ENCODE measurements around the gene GPN3. TPM values are rescaled to one million over a fixed set of nuclear protein-coding genes. Genes with fewer than 3 reads are reported as not detected.
"Not testable (repeated sequence)": the region's sequence is repeated elsewhere in the genome, so short reads cannot be mapped to it uniquely, and the experiment has no call there.

GPN3 gene
- total and polyA plus RNA-seq, 4 donors = 19.1 to 27.8 (median 20.5) TPM

DNA sequence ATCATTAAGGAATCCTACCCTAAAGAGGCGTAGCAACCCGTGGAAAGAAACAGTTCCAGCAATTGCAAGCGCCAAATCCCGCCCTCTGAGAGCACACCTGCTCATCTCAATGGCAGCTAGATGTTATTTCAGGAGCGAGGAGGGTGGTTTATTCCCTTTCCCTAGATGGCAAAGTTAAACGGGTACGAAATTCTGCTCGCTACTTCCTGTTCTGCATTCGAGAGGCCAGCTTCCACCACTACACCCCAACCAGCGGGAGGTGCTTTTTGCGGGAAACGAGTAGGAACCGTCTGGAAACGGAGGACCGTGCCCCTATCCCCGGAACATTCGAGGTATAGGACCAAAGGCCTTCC lies 33.3 kb upstream of the GPN3 start:
- WGBS (ENCODE audit: insufficient coverage) = 2% methylated on average over 12 of the region's 17 CpGs
- no peak for DNase-seq (ENCODE audit: low read depth in 4 of 6, low spot score in 6 of 6)
- Histone ChIP-seq H3K27ac (ENCODE audit: low read depth, low read length) (peak overlapping the region; percentile 62), H3K36me3 (ENCODE audit: control insufficient read depth, insufficient read depth, low read length) (peaks cover 3% of the 10 kb centered on the region), H3K4me3 (ENCODE audit: low read depth, low read length) (peak overlapping the region; percentile 98), H3K9me3 (ENCODE audit: control insufficient read depth, insufficient read depth, low read length) (no peaks in the 10 kb centered on the region), H3K27me3 (ENCODE audit: control insufficient read depth, insufficient read depth, low read length) (no peaks in the 10 kb centered on the region), H3K4me1 (ENCODE audit: control insufficient read depth, insufficient read depth, low read length) (peaks cover 13% of the 10 kb centered on the region)

DNA sequence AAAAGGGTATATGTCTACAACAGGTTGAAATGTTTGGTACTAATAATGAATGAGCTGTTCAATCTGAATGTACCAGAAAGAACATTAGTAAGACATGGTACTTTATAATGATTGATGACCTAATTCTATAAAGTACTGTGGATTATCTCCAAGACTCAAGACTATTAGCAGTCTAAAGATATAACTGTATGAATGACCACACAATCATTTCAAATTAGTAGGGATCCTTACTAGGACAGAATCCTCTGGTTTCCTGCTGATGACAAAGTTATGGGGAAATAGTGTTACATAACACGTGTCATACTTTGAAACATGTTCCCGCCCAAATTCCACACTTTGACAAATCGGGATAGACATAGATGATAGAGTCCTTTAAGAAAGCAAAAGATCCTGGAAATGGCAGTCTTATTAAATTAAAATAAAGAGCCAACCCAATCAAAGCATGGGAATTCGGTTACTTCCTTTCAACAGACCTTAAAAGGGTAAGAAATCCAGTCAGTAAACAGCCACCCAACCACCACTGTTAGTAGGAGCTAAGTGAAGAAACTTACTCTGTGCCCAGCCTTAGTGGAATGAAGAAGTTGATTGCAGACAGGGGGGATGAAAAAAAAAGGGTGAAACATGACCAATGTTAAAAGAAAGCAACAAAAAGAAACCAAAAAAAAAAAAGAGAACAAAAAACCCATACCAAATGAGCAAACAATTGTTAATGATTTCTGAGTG lies 31.1 kb upstream of the GPN3 start:
- no CpG with 5 or more reads among the region's 4 CpGs for WGBS (ENCODE audit: insufficient coverage)
- H3K4me3 ChIP-seq (ENCODE audit: low read depth, low read length) = no peak overlapping the region
- no peaks in the 10 kb centered on the region for H3K27me3 ChIP-seq (ENCODE audit: control insufficient read depth, insufficient read depth, low read length)
- no peak for DNase-seq (ENCODE audit: low read depth in 4 of 6, low spot score in 6 of 6)
- peaks cover 13% of the 10 kb centered on the region for H3K4me1 ChIP-seq (ENCODE audit: control insufficient read depth, insufficient read depth, low read length)
- H3K36me3 ChIP-seq (ENCODE audit: control insufficient read depth, insufficient read depth, low read length) = peaks cover 18% of the 10 kb centered on the region
- H3K27ac ChIP-seq (ENCODE audit: low read depth, low read length) = no peak overlapping the region
- no peaks in the 10 kb centered on the region for H3K9me3 ChIP-seq (ENCODE audit: control insufficient read depth, insufficient read depth, low read length)

DNA sequence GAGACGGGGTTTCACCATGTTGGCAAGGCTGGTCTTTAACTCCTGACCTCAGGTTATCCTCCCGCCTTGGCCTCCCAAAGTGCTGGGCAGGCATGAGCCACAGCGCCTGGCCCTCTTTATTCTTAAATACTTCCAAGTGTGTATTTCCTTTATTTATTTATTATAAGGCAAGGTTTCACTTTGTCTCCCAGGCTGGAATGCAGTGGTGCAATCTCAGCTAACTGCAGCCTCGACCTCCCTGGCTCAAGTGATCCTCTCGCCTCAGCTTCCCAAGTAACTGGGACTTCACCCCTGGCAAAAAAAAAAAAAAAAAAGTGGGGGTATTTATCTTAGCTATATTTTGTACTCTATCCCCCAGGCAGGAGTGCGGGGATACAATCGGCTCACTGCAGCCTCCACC lies 7.4 kb upstream of the GPN3 start:
- no peak for DNase-seq (ENCODE audit: low read depth in 4 of 6, low spot score in 6 of 6)
- WGBS (ENCODE audit: insufficient coverage) = no CpG with 5 or more reads among the region's 7 CpGs
- H3K9me3 ChIP-seq (ENCODE audit: control insufficient read depth, insufficient read depth, low read length) = no peaks in the 10 kb centered on the region
- no peaks in the 10 kb centered on the region for H3K27me3 ChIP-seq (ENCODE audit: control insufficient read depth, insufficient read depth, low read length)
- H3K4me1 ChIP-seq (ENCODE audit: control insufficient read depth, insufficient read depth, low read length) = no peaks in the 10 kb centered on the region
- H3K27ac ChIP-seq (ENCODE audit: low read depth, low read length) = no peak overlapping the region
- H3K36me3 ChIP-seq (ENCODE audit: control insufficient read depth, insufficient read depth, low read length) = peaks cover 30% of the 10 kb centered on the region
- H3K4me3 ChIP-seq (ENCODE audit: low read depth, low read length) = no peak overlapping the region

DNA sequence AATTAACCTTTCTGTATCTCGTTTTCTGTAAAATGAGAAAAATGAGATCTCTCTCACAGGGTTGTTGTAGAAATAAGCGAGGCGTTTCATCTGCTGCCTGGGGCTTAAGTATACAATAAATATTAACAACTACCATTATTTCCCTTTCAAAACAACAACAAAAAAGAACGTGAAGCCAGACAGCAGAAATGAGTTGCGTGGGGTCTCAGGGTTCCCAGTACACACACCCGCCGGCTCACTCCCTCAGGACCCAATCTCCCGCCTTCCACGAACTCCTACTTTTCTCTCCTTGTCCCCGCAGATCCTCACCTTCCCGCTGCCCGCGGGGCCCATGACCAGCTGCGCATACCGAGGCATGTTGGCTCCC lies 227 bp downstream of the GPN3 start:
- no peaks in the 10 kb centered on the region for H3K9me3 ChIP-seq (ENCODE audit: control insufficient read depth, insufficient read depth, low read length)
- peaks cover 20% of the 10 kb centered on the region for H3K4me1 ChIP-seq (ENCODE audit: control insufficient read depth, insufficient read depth, low read length)
- peak overlapping the region; percentile 99 for H3K27ac ChIP-seq (ENCODE audit: low read depth, low read length)
- peak overlapping the region; percentile 88 for H3K4me3 ChIP-seq (ENCODE audit: low read depth, low read length)
- H3K27me3 ChIP-seq (ENCODE audit: control insufficient read depth, insufficient read depth, low read length) = no peaks in the 10 kb centered on the region
- WGBS (ENCODE audit: insufficient coverage) = 0% methylated on average over 12 of the region's 15 CpGs
- DNase-seq (ENCODE audit: low read depth in 4 of 6, low spot score in 6 of 6) = no peak
- peaks cover 11% of the 10 kb centered on the region for H3K36me3 ChIP-seq (ENCODE audit: control insufficient read depth, insufficient read depth, low read length)

DNA sequence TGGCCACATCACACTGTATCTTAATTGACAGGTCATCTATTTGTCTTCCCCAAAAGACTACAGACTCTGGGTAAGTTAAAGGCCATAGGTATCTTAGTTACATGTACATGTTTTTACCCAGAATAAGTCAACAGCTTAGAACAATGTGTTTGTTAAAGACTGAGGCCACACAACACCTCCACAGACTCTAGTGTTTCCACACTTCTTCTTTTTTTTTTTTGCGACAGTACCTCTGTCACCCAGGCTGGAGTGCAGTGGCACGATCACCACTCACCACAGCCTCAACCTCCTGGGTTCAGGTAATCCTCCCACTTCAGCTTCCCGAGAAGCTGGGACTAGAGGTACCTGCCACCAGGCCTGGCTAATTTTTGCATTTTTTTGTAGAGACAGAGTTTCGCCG lies 1.3 kb downstream of the GPN3 start:
- no peak for DNase-seq (ENCODE audit: low read depth in 4 of 6, low spot score in 6 of 6)
- 82% methylated on average over 5 of the region's 5 CpGs for WGBS (ENCODE audit: insufficient coverage)
- Histone ChIP-seq H3K36me3 (ENCODE audit: control insufficient read depth, insufficient read depth, low read length) (peaks cover 17% of the 10 kb centered on the region), H3K9me3 (ENCODE audit: control insufficient read depth, insufficient read depth, low read length) (no peaks in the 10 kb centered on the region), H3K4me1 (ENCODE audit: control insufficient read depth, insufficient read depth, low read length) (peaks cover 20% of the 10 kb centered on the region), H3K27ac (ENCODE audit: low read depth, low read length) (no peak overlapping the region), H3K27me3 (ENCODE audit: control insufficient read depth, insufficient read depth, low read length) (no peaks in the 10 kb centered on the region), H3K4me3 (ENCODE audit: low read depth, low read length) (no peak overlapping the region)

DNA sequence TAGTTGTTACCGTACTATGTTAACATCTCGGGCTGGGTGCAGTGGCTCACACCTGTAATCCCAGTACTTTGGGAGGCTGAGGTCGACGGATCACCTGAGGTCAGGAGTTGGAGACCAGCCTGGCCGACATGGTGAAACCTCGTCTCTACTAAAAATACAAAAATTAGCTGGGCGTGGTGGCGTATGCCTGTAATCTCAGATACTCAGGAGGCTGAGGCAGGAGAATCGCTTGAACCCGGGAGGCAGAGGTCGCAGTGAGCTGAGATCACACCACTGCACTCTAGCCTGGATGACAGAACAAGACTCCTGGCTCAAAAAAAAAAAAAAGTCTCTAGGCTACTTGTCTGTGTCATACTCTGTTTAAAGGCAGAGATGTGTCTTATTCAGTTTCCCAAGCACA lies 2.3 kb downstream of the GPN3 start:
- not testable (repeated sequence) for H3K9me3 ChIP-seq (ENCODE audit: control insufficient read depth, insufficient read depth, low read length); DNase-seq (ENCODE audit: low read depth in 4 of 6, low spot score in 6 of 6); H3K27ac ChIP-seq (ENCODE audit: low read depth, low read length); H3K27me3 ChIP-seq (ENCODE audit: control insufficient read depth, insufficient read depth, low read length); H3K4me3 ChIP-seq (ENCODE audit: low read depth, low read length)
- 91% methylated on average over 7 of the region's 11 CpGs for WGBS (ENCODE audit: insufficient coverage)
- H3K4me1 ChIP-seq (ENCODE audit: control insufficient read depth, insufficient read depth, low read length) = peaks cover 20% of the 10 kb centered on the region
- peaks cover 23% of the 10 kb centered on the region for H3K36me3 ChIP-seq (ENCODE audit: control insufficient read depth, insufficient read depth, low read length)

DNA sequence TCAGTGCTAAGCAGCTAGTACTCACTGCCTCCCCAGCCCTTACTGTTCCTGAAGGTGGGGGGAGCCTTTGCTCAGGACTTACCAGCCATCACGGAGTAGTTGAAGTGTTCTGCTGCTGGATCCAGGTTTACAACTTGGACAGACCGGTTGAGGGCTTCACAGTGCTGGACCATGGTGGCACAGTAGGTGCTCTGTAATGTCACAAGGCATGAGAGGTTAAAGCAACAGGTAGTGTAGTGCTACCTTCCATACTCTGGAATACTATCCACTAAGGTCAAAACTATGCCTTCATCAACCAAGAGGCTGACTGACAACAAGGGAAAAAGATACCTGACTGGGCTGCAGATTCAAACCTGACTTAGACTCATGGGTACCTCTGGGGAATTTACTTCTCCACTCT lies 3.0 kb downstream of the GPN3 start:
- Histone ChIP-seq H3K27me3 (ENCODE audit: control insufficient read depth, insufficient read depth, low read length) (no peaks in the 10 kb centered on the region), H3K4me1 (ENCODE audit: control insufficient read depth, insufficient read depth, low read length) (peaks cover 20% of the 10 kb centered on the region), H3K27ac (ENCODE audit: low read depth, low read length) (no peak overlapping the region), H3K4me3 (ENCODE audit: low read depth, low read length) (no peak overlapping the region), H3K9me3 (ENCODE audit: control insufficient read depth, insufficient read depth, low read length) (no peaks in the 10 kb centered on the region), H3K36me3 (ENCODE audit: control insufficient read depth, insufficient read depth, low read length) (peaks cover 28% of the 10 kb centered on the region)
- DNase-seq (ENCODE audit: low read depth in 4 of 6, low spot score in 6 of 6) = no peak
- no CpG with 5 or more reads among the region's 2 CpGs for WGBS (ENCODE audit: insufficient coverage)

DNA sequence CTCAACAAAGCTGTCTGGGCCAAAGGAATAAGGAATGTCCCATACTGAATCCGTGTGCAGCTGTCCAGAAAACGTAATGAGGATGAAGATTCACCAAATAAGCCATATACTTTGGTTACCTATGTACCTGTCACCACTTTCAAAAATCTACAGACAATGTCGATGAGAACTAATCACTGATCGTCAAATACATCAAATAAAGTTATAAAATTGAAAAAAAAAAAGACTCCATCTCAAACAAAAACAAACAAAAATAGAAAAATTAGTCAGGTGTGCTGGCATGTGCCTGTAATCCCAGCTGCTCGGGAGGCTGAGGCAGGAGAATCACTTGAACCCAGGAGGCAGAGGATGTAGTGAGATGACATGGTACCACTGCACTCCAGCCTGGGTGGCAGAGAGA lies 6.9 kb downstream of the GPN3 start:
- not testable (repeated sequence) for H3K4me1 ChIP-seq (ENCODE audit: control insufficient read depth, insufficient read depth, low read length); DNase-seq (ENCODE audit: low read depth in 4 of 6, low spot score in 6 of 6); H3K4me3 ChIP-seq (ENCODE audit: low read depth, low read length); H3K9me3 ChIP-seq (ENCODE audit: control insufficient read depth, insufficient read depth, low read length); H3K27ac ChIP-seq (ENCODE audit: low read depth, low read length); H3K27me3 ChIP-seq (ENCODE audit: control insufficient read depth, insufficient read depth, low read length)
- 83% methylated on average over 1 of the region's 5 CpGs for WGBS (ENCODE audit: insufficient coverage)
- H3K36me3 ChIP-seq (ENCODE audit: control insufficient read depth, insufficient read depth, low read length) = peaks cover 49% of the 10 kb centered on the region

DNA sequence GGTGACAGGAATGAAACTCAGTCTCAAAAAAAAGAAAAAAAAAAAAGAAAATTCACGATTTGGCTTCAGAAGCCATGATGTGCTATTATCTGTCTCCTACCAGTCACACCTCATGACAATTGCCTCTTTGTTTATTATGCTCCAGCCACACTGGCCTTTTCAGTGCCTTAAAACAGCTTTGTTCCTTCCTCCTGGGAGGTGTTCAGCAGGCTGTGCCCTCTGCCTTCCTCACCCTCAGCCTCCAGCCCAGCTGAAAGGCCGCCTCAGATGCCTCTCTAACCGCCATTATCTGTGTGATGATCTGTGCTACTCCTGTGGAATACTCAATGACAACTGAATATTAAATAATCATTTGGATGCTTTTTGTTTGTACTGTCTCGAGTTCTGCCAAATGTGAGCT lies 9.3 kb downstream of the GPN3 start:
- WGBS (ENCODE audit: insufficient coverage) = no CpG with 5 or more reads among the region's 4 CpGs
- Histone ChIP-seq H3K27ac (ENCODE audit: low read depth, low read length) (no peak overlapping the region), H3K36me3 (ENCODE audit: control insufficient read depth, insufficient read depth, low read length) (peaks cover 58% of the 10 kb centered on the region), H3K4me1 (ENCODE audit: control insufficient read depth, insufficient read depth, low read length) (no peaks in the 10 kb centered on the region), H3K4me3 (ENCODE audit: low read depth, low read length) (no peak overlapping the region), H3K27me3 (ENCODE audit: control insufficient read depth, insufficient read depth, low read length) (no peaks in the 10 kb centered on the region), H3K9me3 (ENCODE audit: control insufficient read depth, insufficient read depth, low read length) (no peaks in the 10 kb centered on the region)
- DNase-seq (ENCODE audit: low read depth in 4 of 6, low spot score in 6 of 6) = no peak

DNA sequence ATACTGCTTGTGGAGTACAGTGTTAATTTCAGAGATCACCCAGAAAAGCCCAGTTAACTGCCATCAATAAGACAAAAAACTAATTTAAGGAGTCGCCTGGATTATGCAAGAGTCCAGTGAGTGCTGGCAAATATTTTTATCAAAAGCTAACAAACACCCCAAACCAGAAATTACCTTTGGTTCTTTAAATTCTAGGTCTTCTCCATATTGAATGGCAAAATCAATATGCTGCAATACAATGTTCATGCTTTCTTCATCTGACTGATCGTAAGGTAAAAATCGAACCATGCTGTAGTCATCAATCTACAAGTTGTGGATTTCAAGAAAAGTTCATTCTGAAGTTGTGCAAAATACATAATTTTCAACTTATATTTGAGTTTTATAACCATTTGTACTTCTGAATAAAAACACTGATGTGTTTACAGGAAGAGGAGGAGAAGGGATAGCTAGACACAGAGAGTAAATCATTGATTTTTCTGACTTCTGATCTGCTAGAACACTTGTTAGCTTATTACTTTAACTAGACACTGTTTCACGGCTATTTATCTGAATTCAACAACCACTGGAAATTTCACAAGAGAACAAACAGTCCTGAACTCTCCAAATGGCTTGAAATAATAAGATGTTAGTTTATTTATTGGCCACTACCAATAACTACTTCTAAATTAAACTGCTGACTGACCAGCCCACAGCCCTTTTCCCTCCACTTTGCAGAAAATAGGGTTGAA lies 14.3 kb downstream of the GPN3 start:
- Histone ChIP-seq H3K4me1 (ENCODE audit: control insufficient read depth, insufficient read depth, low read length) (peaks cover 16% of the 10 kb centered on the region), H3K27me3 (ENCODE audit: control insufficient read depth, insufficient read depth, low read length) (no peaks in the 10 kb centered on the region), H3K36me3 (ENCODE audit: control insufficient read depth, insufficient read depth, low read length) (peaks cover 35% of the 10 kb centered on the region), H3K27ac (ENCODE audit: low read depth, low read length) (no peak overlapping the region), H3K4me3 (ENCODE audit: low read depth, low read length) (no peak overlapping the region), H3K9me3 (ENCODE audit: control insufficient read depth, insufficient read depth, low read length) (no peaks in the 10 kb centered on the region)
- no peak for DNase-seq (ENCODE audit: low read depth in 4 of 6, low spot score in 6 of 6)
- WGBS (ENCODE audit: insufficient coverage) = 100% methylated on average over 1 of the region's 4 CpGs
